HG03571 (cell line): ENCODE data around the gene JPH4.

Source experiments
- ATAC-seq: cut with Tn5 transposase; IDR thresholded peaks from one replicate; pipeline ENCODE4 v1.9.1; 2021; ENCODE audit not compliant: unreplicated experiment

Gene JPH4

GRCh38 chr14:23580948-23581281, 2.3 kb upstream of the JPH4 start:
- no peak for ATAC-seq

- ATAC-seq = no peak
Measured at GRCh38 chr14:23580152-23580926, 1.7 kb upstream of the JPH4 start.

- ATAC-seq = no peak
Measured at GRCh38 chr14:23579739-23580138, 1.1 kb upstream of the JPH4 start.

- ATAC-seq = no peak
Measured at GRCh38 chr14:23579311-23579630, 681 bp upstream of the JPH4 start.

GRCh38 chr14:23577710-23578392, 739 bp downstream of the JPH4 start:
- ATAC-seq = no peak

- ATAC-seq = no peak
Measured at GRCh38 chr14:23577004-23577681, 1.4 kb downstream of the JPH4 start.

GRCh38 chr14:23573384-23574015, 5.1 kb downstream of the JPH4 start:
- no peak for ATAC-seq

GRCh38 chr14:23572836-23573235, 5.8 kb downstream of the JPH4 start:
- no peak for ATAC-seq

GRCh38 chr14:23572524-23572828, 6.1 kb downstream of the JPH4 start:
- ATAC-seq = no peak

GRCh38 chr14:23571701-23572523, 6.7 kb downstream of the JPH4 start:
- ATAC-seq = no peak

GRCh38 chr14:23570806-23571483, 7.6 kb downstream of the JPH4 start:
- no peak for ATAC-seq

- ATAC-seq = no peak
Measured at GRCh38 chr14:23569443-23570151, 9.0 kb downstream of the JPH4 start.

- no peak for ATAC-seq
Measured at GRCh38 chr14:23568600-23569331, 9.8 kb downstream of the JPH4 start.

GRCh38 chr14:23568021-23568599, 10.5 kb downstream of the JPH4 start:
- no peak for ATAC-seq

- peak; percentile 81 for ATAC-seq
Measured at GRCh38 chr14:23567186-23568020, 11.2 kb downstream of the JPH4 start, which contains the start of gene AP1G2. AP1G2 (minus strand) TSS chr14:23567791; CDS start chr14:23567314, 477 bp downstream.

GRCh38 chr14:23566778-23567185, 11.8 kb downstream of the JPH4 start:
- no peak for ATAC-seq

GRCh38 chr14:23566112-23566777, 12.3 kb downstream of the JPH4 start:
- ATAC-seq = no peak
